Brain microvascular endothelial cell (primary cell): ENCODE data around the gene CAMK1G.

Experiments
- DNase-seq: peaks from one replicate; pipeline ENCODE4 v3.0.0-alpha.2; 2020
- H3K27ac ChIP-seq: fragments of 250-450 bp; sonication (Bioruptor Pico); 2 replicates; pipeline ENCODE4 v1.5.1; 2020; ENCODE audit warnings: mild to moderate bottlenecking, moderate library complexity
- H3K27me3 ChIP-seq: fragments of 250-450 bp; sonication (Bioruptor Pico); replicated peaks from 2 replicates; pipeline ENCODE4 v1.5.1; 2020; ENCODE audit warnings: mild to moderate bottlenecking
- H3K36me3 ChIP-seq: fragments of 250-450 bp; sonication (Bioruptor Pico); replicated peaks from 2 replicates; pipeline ENCODE4 v1.5.1; 2020; ENCODE audit warnings: mild to moderate bottlenecking
- H3K4me3 ChIP-seq: 2 replicates; pipeline ENCODE4 v1.5.1; 2011; ENCODE audit warnings: low read depth, mild to moderate bottlenecking, control low read depth, low read length, moderate library complexity
- in situ Hi-C: cut with HindIII; loops from 2 replicates; pipeline ENCODE4 v1.10.0; 2017; ENCODE audit warnings: low sequenced_read_pairs, low pct_ligation_motif_present
- TF ChIP-seq, protein P1 (sequence below): IDR thresholded peaks from 2 replicates; pipeline ENCODE4 v1.5.1; 2011; ENCODE audit warnings: low read depth, mild to moderate bottlenecking, moderate library complexity, low read length, control low read depth, inconsistent platforms; ENCODE audit errors: missing control alignments

CAMK1G gene

DNA sequence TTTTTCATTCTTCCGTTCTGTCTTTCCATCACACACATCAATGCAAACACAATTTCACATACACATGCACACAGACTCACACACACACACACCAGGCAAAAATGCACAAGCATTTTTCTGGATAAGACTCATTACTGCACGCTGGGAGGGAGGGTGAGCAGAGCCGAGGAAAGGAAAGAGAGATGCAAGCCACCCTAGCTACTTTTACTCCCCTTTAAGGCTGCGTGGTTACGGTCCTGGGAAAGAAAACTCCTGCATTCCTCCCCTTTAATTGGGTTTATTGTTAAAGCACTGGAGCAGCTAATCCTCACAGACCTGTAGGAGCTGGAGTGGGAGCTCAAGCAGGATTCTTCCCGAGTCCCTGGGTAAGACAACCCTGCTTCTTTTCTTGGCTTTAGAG lies at the start of gene CAMK1G:
Gene CAMK1G (plus strand): TSS at position 307 of the 400 bp plus-strand sequence. CDS start 11,270 bp downstream, outside the sequence.
- Histone ChIP-seq H3K36me3 (no peaks in the 10 kb centered on the region), H3K27me3 (peaks cover 27% of the 10 kb centered on the region), H3K27ac (no peak within 1 kb of the TSS), H3K4me3 (peak within 1 kb of the TSS; percentile 34)
- TF ChIP-seq, protein P1, sequence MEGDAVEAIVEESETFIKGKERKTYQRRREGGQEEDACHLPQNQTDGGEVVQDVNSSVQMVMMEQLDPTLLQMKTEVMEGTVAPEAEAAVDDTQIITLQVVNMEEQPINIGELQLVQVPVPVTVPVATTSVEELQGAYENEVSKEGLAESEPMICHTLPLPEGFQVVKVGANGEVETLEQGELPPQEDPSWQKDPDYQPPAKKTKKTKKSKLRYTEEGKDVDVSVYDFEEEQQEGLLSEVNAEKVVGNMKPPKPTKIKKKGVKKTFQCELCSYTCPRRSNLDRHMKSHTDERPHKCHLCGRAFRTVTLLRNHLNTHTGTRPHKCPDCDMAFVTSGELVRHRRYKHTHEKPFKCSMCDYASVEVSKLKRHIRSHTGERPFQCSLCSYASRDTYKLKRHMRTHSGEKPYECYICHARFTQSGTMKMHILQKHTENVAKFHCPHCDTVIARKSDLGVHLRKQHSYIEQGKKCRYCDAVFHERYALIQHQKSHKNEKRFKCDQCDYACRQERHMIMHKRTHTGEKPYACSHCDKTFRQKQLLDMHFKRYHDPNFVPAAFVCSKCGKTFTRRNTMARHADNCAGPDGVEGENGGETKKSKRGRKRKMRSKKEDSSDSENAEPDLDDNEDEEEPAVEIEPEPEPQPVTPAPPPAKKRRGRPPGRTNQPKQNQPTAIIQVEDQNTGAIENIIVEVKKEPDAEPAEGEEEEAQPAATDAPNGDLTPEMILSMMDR, result no peak
- peak; percentile 53 for DNase-seq
- in situ Hi-C loops, result loop anchor here (25.0 kb wide), 1 partner anchor 104 kb away; the partner anchor contains the start of gene G0S2

DNA sequence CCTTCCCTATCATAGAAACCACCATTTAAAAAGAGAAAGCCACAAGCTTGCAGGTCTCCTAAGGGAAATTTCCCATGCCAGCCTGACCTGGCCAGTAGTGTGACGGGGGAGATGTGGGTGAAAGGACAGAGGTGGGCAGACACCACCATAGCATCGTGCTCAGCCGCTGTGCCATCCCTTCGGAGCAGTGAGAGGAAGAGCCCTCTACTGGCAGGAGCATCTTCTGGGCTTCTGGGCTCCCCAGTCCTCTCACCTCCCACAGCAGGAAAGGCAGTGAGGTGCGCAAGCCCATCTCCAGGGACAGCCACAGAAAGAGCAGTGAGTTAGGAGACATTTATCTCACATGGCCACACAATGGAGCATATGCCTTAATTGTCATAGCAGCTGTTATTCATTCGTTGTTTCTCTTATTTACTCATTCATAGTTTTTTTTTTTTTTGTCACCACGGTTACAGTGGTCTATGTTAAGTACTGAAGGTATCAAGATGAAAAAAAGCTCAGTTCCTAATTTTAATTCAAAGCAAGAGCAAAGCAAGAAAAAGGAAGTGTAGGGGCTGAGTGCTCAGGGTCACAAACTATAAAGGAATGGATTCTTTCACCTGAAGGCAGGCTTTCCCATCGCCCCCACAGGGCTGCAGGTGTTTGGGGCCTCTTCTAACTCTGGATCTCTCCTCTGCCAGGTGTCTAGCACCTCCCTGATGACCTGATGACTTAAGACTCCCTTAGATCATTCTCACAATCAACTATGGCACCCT lies 48.8 kb upstream of the CAMK1G start:
- no peak for DNase-seq
- in situ Hi-C loops, result no loop called here
- H3K27ac ChIP-seq, result no peak overlapping the region
- H3K36me3 ChIP-seq, result no peaks in the 10 kb centered on the region
- H3K4me3 ChIP-seq, result no peak overlapping the region
- TF ChIP-seq, protein P1, result no peak
- peaks cover 2% of the 10 kb centered on the region for H3K27me3 ChIP-seq

DNA sequence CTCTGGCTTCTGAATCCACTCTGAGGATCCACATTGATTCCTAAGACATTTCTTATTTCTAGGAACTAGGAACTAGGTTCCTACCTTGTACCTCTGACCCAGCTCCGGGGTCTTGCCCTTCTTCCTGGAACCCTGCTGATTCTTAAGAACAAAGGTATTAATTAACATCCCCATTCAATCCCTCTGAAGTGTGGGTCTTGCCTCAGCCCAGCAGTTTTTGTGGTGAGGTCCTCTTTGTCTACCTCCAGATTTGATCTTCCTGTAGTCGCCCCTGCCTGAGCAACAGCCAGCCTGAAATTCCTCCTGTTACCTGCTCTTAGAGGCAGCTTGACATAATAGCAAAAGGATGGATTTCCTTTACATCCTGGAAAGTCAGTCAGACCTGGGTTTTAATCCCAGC lies 46.7 kb upstream of the CAMK1G start:
- Histone ChIP-seq H3K27ac (no peak overlapping the region), H3K36me3 (no peaks in the 10 kb centered on the region), H3K4me3 (no peak overlapping the region), H3K27me3 (peaks cover 2% of the 10 kb centered on the region)
- TF ChIP-seq, protein P1, result no peak
- in situ Hi-C loops, result no loop called here
- no peak for DNase-seq

DNA sequence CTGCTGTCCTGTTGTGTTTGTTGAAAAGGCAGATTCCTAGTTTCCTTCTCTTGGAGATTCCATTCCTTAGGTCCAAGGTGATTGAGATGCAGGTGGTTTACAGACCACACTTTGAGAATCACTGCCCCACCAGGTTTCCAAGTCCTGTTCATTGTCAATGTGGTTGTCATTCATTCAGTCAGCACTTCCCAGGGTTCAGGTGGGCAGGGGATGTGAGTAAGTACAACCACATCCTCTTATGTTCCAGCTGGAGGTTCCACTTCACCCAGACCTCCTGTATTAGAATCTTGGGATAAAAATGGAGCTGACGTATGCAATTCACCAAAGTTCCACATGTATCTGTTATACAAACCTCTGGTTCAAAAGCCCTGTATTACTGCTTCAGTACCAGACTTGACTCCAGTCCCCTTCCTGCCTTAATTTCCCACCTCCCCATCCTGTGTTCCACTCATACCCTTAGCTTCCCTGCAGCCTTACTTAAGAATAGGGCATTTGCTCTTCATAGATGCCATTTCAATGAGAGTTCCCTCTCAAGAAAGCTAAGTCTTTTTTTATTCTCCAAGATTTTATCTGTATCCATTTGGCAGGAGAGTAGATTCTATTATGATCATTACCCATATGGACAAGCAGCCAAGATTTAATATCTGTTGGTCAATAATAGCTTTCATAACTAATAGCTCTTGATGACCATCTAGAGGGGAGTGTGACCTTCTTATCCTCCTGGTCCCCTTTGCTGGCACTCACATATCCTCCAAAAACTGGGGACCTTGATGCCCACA lies 46.0 kb upstream of the CAMK1G start:
- in situ Hi-C loops, result no loop called here
- TF ChIP-seq, protein P1, result no peak
- no peak for DNase-seq
- no peak overlapping the region for H3K4me3 ChIP-seq
- H3K27ac ChIP-seq, result no peak overlapping the region
- H3K27me3 ChIP-seq, result peaks cover 2% of the 10 kb centered on the region
- H3K36me3 ChIP-seq, result no peaks in the 10 kb centered on the region

DNA sequence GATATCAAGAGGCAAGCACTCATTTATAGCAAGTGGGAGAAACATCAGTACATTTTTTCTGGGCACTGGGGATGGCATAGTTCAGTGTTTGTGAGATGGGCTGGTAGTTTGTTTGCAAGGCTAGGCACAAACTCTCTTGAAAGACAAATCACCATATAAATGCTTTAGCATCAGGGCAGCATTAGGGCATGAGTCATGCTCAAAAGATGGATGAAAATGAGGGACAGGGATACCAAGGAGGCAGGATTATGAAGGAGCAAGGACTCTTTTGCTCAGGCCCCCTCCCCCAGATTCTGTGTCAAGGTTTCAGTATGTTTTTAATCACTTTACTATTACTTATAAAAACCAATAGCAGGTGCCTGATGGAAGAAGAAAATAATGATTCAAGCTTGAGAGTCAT lies 43.9 kb upstream of the CAMK1G start:
- TF ChIP-seq, protein P1, result no peak

More for the DNA sequence above, 43.9 kb upstream of the CAMK1G start:
- Histone ChIP-seq H3K36me3 (no peaks in the 10 kb centered on the region), H3K4me3 (no peak overlapping the region), H3K27me3 (no peaks in the 10 kb centered on the region), H3K27ac (no peak overlapping the region)
- DNase-seq, result no peak
- in situ Hi-C loops, result no loop called here
